CD4-positive, alpha-beta memory T cell (primary cell): ENCODE results near the gene ADGRD1. TPM values are rescaled to one million over a fixed set of nuclear protein-coding genes. Genes with fewer than 3 reads are reported as not detected.

ENCODE experiments used
- CTCF ChIA-PET: fragments of 350-600 bp; sonication (Branson Sonifier 250); formaldehyde crosslinking; loops from one replicate; lab custom pipeline; 2021; ENCODE audit warnings: inconsistent platforms; ENCODE audit not compliant: partially characterized antibody; lab: Charles Lee
- POLR2A ChIA-PET: fragments of 350-600 bp; sonication (Branson Sonifier 250); formaldehyde crosslinking; loops from one replicate; lab custom pipeline; 2021; ENCODE audit not compliant: partially characterized antibody; lab: Charles Lee
- DNase-seq, 5 donors: peaks; one replicate each; pipeline versions ENCODE4 v3.0.0 to v3.0.0-alpha.2; 2020 to 2022; ENCODE audit warnings: mixed read lengths in 1 of 5
- H3K27ac ChIP-seq: one replicate; pipeline ENCODE4 v1.7.0; 2013; ENCODE audit warnings: low read depth, low read length
- H3K27me3 ChIP-seq: 2 replicates; pipeline ENCODE4 v1.7.0; 2013; ENCODE audit warnings: mild to moderate bottlenecking, low read length, moderate library complexity; ENCODE audit not compliant: insufficient read depth
- H3K36me3 ChIP-seq: 2 replicates; pipeline ENCODE4 v1.7.0; 2013; ENCODE audit warnings: mild to moderate bottlenecking, low read length, moderate library complexity; ENCODE audit not compliant: insufficient read depth
- H3K4me1 ChIP-seq: 2 replicates; pipeline ENCODE4 v1.7.0; 2013; ENCODE audit warnings: mild to moderate bottlenecking, low read length, moderate library complexity; ENCODE audit not compliant: insufficient read depth
- H3K4me3 ChIP-seq, 2 donors: one replicate each; pipeline ENCODE4 v1.7.0; 2013; ENCODE audit warnings: low read length in 2 of 2, mild to moderate bottlenecking in 1 of 2
- H3K9me3 ChIP-seq, 2 donors: one replicate each; pipeline ENCODE4 v1.7.0; 2013; ENCODE audit warnings: low read length in 2 of 2, control low read depth in 1 of 2; ENCODE audit not compliant: control insufficient read depth in 1 of 2
- H3K27ac Mint-ChIP-seq, 7 donors: one replicate each; pipeline ENCODE4 v1.8.0; 2020 to 2021; ENCODE audit warnings: mixed read lengths in 7 of 7, mild to moderate bottlenecking in 6 of 7, inconsistent platforms in 3 of 7, moderate library complexity in 3 of 7
- H3K27me3 Mint-ChIP-seq, 2 donors: one replicate each; pipeline ENCODE4 v1.8.0; 2020 to 2021; ENCODE audit warnings: mixed read lengths in 2 of 2
- H3K36me3 Mint-ChIP-seq, 2 donors: one replicate each; pipeline ENCODE4 v1.8.0; 2020 to 2021; ENCODE audit warnings: mixed read lengths in 2 of 2, inconsistent platforms in 1 of 2, mild to moderate bottlenecking in 1 of 2
- H3K4me1 Mint-ChIP-seq, 4 donors: one replicate each; pipeline ENCODE4 v1.8.0; 2020 to 2021; ENCODE audit warnings: mixed read lengths in 4 of 4, mild to moderate bottlenecking in 1 of 4
- H3K4me3 Mint-ChIP-seq, 8 donors: one replicate each; pipeline ENCODE4 v1.8.0; 2020 to 2021; ENCODE audit warnings: mixed read lengths in 8 of 8, mild to moderate bottlenecking in 7 of 8, moderate library complexity in 6 of 8, inconsistent platforms in 3 of 8
- H3K9me3 Mint-ChIP-seq, 8 donors: one replicate each; pipeline ENCODE4 v1.8.0; 2020 to 2021; ENCODE audit warnings: mixed read lengths in 8 of 8, mild to moderate bottlenecking in 5 of 8, inconsistent platforms in 3 of 8, moderate library complexity in 1 of 8
- intact Hi-C: fragments of 100-400 bp; cut with micrococcal nuclease; formaldehyde crosslinking; loops from one replicate; pipeline ENCODE4 v1.15.1; 2023
- polyA plus RNA-seq, 2 donors: library from polyadenylated mRNA; unstranded; fragments of 300-500 nt; fragmentation: Illumina TruSeq; gene quantifications; one replicate each; pipeline ENCODE4 v1.2.3, GENCODE V29; 2021
- total RNA-seq, 2 experiments: library from RNA; stranded (reverse); gene quantifications; one replicate each; pipeline ENCODE4 v1.2.3, GENCODE V29; 2021

ADGRD1 gene
- total and polyA plus RNA-seq, 4 experiments from 2014 or later = not detected

GRCh38 chr12:131041216-131041967, 87.7 kb downstream of the ADGRD1 start:
- H3K9me3 Mint-ChIP-seq = peaks cover 0 to 4% (median 0%) of the 10 kb centered on the region in 8 donors
- Histone ChIP-seq H3K27me3 (no peaks in the 10 kb centered on the region), H3K4me3 (no peak overlapping the region), H3K36me3 (no peaks in the 10 kb centered on the region), H3K9me3 (no peaks in the 10 kb centered on the region), H3K4me1 (no peaks in the 10 kb centered on the region), H3K27ac (no peak overlapping the region)
- H3K36me3 Mint-ChIP-seq = no peaks in the 10 kb centered on the region
- H3K4me1 Mint-ChIP-seq = peaks cover 0 to 3% (median 0%) of the 10 kb centered on the region in 4 donors
- ChIA-PET POLR2A (no interaction called here), CTCF (no interaction called here)
- intact Hi-C loops = no loop called here
- no peak overlapping the region for H3K27ac Mint-ChIP-seq
- no peak for DNase-seq
- no peak overlapping the region for H3K4me3 Mint-ChIP-seq
- H3K27me3 Mint-ChIP-seq = no peaks in the 10 kb centered on the region

- CTCF ChIA-PET = no interaction called here
- Histone ChIP-seq H3K27me3 (no peaks in the 10 kb centered on the region), H3K27ac (no peak overlapping the region), H3K9me3 (no peaks in the 10 kb centered on the region), H3K36me3 (no peaks in the 10 kb centered on the region), H3K4me3 (no peak overlapping the region), H3K4me1 (no peaks in the 10 kb centered on the region)
- H3K4me3 Mint-ChIP-seq = no peak overlapping the region
- peaks cover 0 to 4% (median 0%) of the 10 kb centered on the region in 8 donors for H3K9me3 Mint-ChIP-seq
- intact Hi-C loops = no loop called here
- H3K4me1 Mint-ChIP-seq = peaks cover 0 to 3% (median 0%) of the 10 kb centered on the region in 4 donors
- H3K27ac Mint-ChIP-seq = no peak overlapping the region
- H3K36me3 Mint-ChIP-seq = no peaks in the 10 kb centered on the region
- POLR2A ChIA-PET = no interaction called here
- DNase-seq = no peak
- H3K27me3 Mint-ChIP-seq = no peaks in the 10 kb centered on the region
Observed at GRCh38 chr12:131041968-131042833, 88.5 kb downstream of the ADGRD1 start.

GRCh38 chr12:131042834-131043245, 89.1 kb downstream of the ADGRD1 start:
- Mint-ChIP-seq H3K9me3 (peaks cover 0 to 4% (median 0%) of the 10 kb centered on the region in 8 donors), H3K36me3 (no peaks in the 10 kb centered on the region), H3K27ac (no peak overlapping the region), H3K27me3 (no peaks in the 10 kb centered on the region), H3K4me1 (peaks cover 0 to 3% (median 0%) of the 10 kb centered on the region in 4 donors), H3K4me3 (no peak overlapping the region)
- ChIA-PET CTCF (no interaction called here), POLR2A (no interaction called here)
- Histone ChIP-seq H3K4me3 (no peak overlapping the region), H3K27ac (no peak overlapping the region), H3K27me3 (no peaks in the 10 kb centered on the region), H3K36me3 (no peaks in the 10 kb centered on the region), H3K4me1 (no peaks in the 10 kb centered on the region), H3K9me3 (no peaks in the 10 kb centered on the region)
- intact Hi-C loops = no loop called here
- DNase-seq = no peak

- no peak for DNase-seq
- ChIA-PET POLR2A (no interaction called here), CTCF (no interaction called here)
- Mint-ChIP-seq H3K27ac (no peak overlapping the region), H3K27me3 (no peaks in the 10 kb centered on the region), H3K4me3 (no peak overlapping the region), H3K36me3 (no peaks in the 10 kb centered on the region), H3K9me3 (peaks cover 0 to 4% (median 0%) of the 10 kb centered on the region in 8 donors), H3K4me1 (peaks cover 0 to 3% (median 0%) of the 10 kb centered on the region in 4 donors)
- Histone ChIP-seq H3K27me3 (no peaks in the 10 kb centered on the region), H3K36me3 (no peaks in the 10 kb centered on the region), H3K9me3 (no peaks in the 10 kb centered on the region), H3K4me3 (no peak overlapping the region), H3K4me1 (no peaks in the 10 kb centered on the region), H3K27ac (no peak overlapping the region)
- intact Hi-C loops = no loop called here
Observed at GRCh38 chr12:131043401-131043871, 89.7 kb downstream of the ADGRD1 start.

- Histone ChIP-seq H3K4me3 (no peak overlapping the region), H3K4me1 (no peaks in the 10 kb centered on the region), H3K36me3 (no peaks in the 10 kb centered on the region), H3K27me3 (no peaks in the 10 kb centered on the region), H3K27ac (no peak overlapping the region), H3K9me3 (no peaks in the 10 kb centered on the region)
- Mint-ChIP-seq H3K9me3 (peaks cover 0 to 4% (median 0%) of the 10 kb centered on the region in 8 donors), H3K27ac (no peak overlapping the region), H3K4me1 (peaks cover 0 to 3% (median 0%) of the 10 kb centered on the region in 4 donors), H3K4me3 (no peak overlapping the region), H3K36me3 (no peaks in the 10 kb centered on the region), H3K27me3 (no peaks in the 10 kb centered on the region)
- POLR2A ChIA-PET = no interaction called here
- CTCF ChIA-PET = no interaction called here
- intact Hi-C loops = no loop called here
- no peak for DNase-seq
Observed at GRCh38 chr12:131044136-131044535, 90.4 kb downstream of the ADGRD1 start.

- peak overlapping the region in 2 of 7 donors; percentile 43 to 84 for H3K27ac Mint-ChIP-seq
- DNase-seq = peak in 3 of 5 donors; percentile 9 to 26 (median 19)
- H3K4me3 Mint-ChIP-seq = peak overlapping the region in 2 of 8 donors; percentile 36 to 70
- no peaks in the 10 kb centered on the region for H3K4me1 ChIP-seq
- intact Hi-C loops = no loop called here
- ChIA-PET CTCF (interaction anchor here (0.6 kb wide), 1 partner anchor 208 kb away, joined by 4 read pairs; no protein-coding TSS in a partner anchor), POLR2A (no interaction called here)
- H3K4me1 Mint-ChIP-seq = peaks cover 0 to 3% (median 0%) of the 10 kb centered on the region in 4 donors
- H3K27me3 Mint-ChIP-seq = no peaks in the 10 kb centered on the region
- no peaks in the 10 kb centered on the region for H3K36me3 ChIP-seq
- H3K27me3 ChIP-seq = no peaks in the 10 kb centered on the region
- no peak overlapping the region for H3K4me3 ChIP-seq
- peaks cover 0 to 4% (median 0%) of the 10 kb centered on the region in 8 donors for H3K9me3 Mint-ChIP-seq
- no peaks in the 10 kb centered on the region for H3K36me3 Mint-ChIP-seq
- H3K27ac ChIP-seq = no peak overlapping the region
- H3K9me3 ChIP-seq = no peaks in the 10 kb centered on the region
Observed at GRCh38 chr12:131044760-131045381, 91.2 kb downstream of the ADGRD1 start.
